SK-N-SH (cell line): Measurements from ENCODE around the gene SPATA16.

ENCODE experiments used
- EP300 ChIP-seq, 2 experiments: IDR thresholded peaks; 2 replicates each; pipeline versions ENCODE4 v1.4.0 to v1.6.1; 2012; ENCODE audit warnings: borderline replicate concordance in 1 of 2, low read depth in 1 of 2, low read length in 1 of 2
- EZH2phosphoT487 ChIP-seq: fragments of 200-600 bp; sonication (generic); IDR thresholded peaks from 2 replicates; pipeline ENCODE4 v1.6.1; 2017; ENCODE audit warnings: low read depth, mixed run types, mild to moderate bottlenecking, antibody characterized with exemption, moderate library complexity, borderline replicate concordance
- FOXJ3 ChIP-seq: sonication (generic); formaldehyde crosslinking; IDR thresholded peaks from 2 replicates; pipeline ENCODE4 v1.5.1; 2020; ENCODE audit warnings: mild to moderate bottlenecking, missing genetic modification reagents
- GABPA ChIP-seq: IDR thresholded peaks from 2 replicates; pipeline ENCODE4 v1.4.0; 2012; ENCODE audit warnings: low read depth, mild to moderate bottlenecking
- JUND ChIP-seq: IDR thresholded peaks from 2 replicates; pipeline ENCODE4 v1.4.0; 2012
- RAD21 ChIP-seq: IDR thresholded peaks from 2 replicates; pipeline ENCODE4 v1.6.1; 2012; ENCODE audit warnings: mild to moderate bottlenecking, low read length
- RFX5 ChIP-seq: IDR thresholded peaks from 2 replicates; pipeline ENCODE4 v1.6.1; 2012; ENCODE audit warnings: mild to moderate bottlenecking, improper control_type of control experiment, low read length
- YY1 ChIP-seq: IDR thresholded peaks from 2 replicates; pipeline ENCODE4 v1.4.0; 2012; ENCODE audit warnings: low read depth, mild to moderate bottlenecking
- TF ChIP-seq, protein P1 (sequence below): fragments of 200-600 bp; sonication (generic); IDR thresholded peaks from 2 replicates; pipeline ENCODE4 v1.6.1; 2017; ENCODE audit warnings: antibody characterized with exemption, mild to moderate bottlenecking, moderate library complexity
- TF ChIP-seq, protein P2 (sequence below): IDR thresholded peaks from 2 replicates; pipeline ENCODE4 v1.4.0; 2012; ENCODE audit warnings: low read depth, borderline replicate concordance
- TF ChIP-seq, protein P3 (sequence below): IDR thresholded peaks from 2 replicates; pipeline ENCODE4 v1.6.1; 2012; ENCODE audit warnings: mild to moderate bottlenecking, low read depth, low read length, moderate library complexity
- TF ChIP-seq, protein P4 (sequence below): IDR thresholded peaks from 2 replicates; pipeline ENCODE4 v1.4.0; 2012; ENCODE audit warnings: low read depth

DNA sequence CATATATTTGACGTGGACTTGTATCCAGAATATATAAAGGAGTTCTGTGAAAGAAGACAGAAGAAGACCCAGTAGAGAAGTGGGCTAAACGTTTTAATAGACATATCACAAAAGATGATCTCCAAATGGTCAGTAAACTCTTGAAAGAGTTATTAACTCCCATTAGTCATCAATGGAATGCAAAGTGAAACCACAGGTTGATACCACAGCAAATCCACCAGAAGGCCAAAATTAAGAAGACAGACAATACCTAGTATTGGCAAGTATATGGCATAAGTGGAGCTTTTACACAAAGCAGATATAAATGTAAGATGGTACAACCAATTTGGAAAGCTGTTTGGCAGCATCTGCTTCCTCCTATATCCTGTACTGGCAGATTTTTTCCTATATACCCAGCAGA is 6.0 kb downstream of the SPATA16 start:
- TF ChIP-seq, protein P1, sequence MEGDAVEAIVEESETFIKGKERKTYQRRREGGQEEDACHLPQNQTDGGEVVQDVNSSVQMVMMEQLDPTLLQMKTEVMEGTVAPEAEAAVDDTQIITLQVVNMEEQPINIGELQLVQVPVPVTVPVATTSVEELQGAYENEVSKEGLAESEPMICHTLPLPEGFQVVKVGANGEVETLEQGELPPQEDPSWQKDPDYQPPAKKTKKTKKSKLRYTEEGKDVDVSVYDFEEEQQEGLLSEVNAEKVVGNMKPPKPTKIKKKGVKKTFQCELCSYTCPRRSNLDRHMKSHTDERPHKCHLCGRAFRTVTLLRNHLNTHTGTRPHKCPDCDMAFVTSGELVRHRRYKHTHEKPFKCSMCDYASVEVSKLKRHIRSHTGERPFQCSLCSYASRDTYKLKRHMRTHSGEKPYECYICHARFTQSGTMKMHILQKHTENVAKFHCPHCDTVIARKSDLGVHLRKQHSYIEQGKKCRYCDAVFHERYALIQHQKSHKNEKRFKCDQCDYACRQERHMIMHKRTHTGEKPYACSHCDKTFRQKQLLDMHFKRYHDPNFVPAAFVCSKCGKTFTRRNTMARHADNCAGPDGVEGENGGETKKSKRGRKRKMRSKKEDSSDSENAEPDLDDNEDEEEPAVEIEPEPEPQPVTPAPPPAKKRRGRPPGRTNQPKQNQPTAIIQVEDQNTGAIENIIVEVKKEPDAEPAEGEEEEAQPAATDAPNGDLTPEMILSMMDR = no peak
- TF ChIP-seq, protein P2, sequence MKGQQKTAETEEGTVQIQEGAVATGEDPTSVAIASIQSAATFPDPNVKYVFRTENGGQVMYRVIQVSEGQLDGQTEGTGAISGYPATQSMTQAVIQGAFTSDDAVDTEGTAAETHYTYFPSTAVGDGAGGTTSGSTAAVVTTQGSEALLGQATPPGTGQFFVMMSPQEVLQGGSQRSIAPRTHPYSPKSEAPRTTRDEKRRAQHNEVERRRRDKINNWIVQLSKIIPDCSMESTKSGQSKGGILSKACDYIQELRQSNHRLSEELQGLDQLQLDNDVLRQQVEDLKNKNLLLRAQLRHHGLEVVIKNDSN = no peak
- TF ChIP-seq RFX5 (no peak), YY1 (no peak), FOXJ3 (CRISPR knock-in tag) (no peak), RAD21 (no peak), EZH2phosphoT487 (no peak), JUND (no peak), GABPA (no peak), EP300 (IDR thresholded peaks at IDR 0.05; ENCODE audit: borderline replicate concordance in 1 of 2, low read depth in 1 of 2, low read length in 1 of 2) (no peak)
- TF ChIP-seq, protein P3, sequence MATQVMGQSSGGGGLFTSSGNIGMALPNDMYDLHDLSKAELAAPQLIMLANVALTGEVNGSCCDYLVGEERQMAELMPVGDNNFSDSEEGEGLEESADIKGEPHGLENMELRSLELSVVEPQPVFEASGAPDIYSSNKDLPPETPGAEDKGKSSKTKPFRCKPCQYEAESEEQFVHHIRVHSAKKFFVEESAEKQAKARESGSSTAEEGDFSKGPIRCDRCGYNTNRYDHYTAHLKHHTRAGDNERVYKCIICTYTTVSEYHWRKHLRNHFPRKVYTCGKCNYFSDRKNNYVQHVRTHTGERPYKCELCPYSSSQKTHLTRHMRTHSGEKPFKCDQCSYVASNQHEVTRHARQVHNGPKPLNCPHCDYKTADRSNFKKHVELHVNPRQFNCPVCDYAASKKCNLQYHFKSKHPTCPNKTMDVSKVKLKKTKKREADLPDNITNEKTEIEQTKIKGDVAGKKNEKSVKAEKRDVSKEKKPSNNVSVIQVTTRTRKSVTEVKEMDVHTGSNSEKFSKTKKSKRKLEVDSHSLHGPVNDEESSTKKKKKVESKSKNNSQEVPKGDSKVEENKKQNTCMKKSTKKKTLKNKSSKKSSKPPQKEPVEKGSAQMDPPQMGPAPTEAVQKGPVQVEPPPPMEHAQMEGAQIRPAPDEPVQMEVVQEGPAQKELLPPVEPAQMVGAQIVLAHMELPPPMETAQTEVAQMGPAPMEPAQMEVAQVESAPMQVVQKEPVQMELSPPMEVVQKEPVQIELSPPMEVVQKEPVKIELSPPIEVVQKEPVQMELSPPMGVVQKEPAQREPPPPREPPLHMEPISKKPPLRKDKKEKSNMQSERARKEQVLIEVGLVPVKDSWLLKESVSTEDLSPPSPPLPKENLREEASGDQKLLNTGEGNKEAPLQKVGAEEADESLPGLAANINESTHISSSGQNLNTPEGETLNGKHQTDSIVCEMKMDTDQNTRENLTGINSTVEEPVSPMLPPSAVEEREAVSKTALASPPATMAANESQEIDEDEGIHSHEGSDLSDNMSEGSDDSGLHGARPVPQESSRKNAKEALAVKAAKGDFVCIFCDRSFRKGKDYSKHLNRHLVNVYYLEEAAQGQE = no peak
- TF ChIP-seq, protein P4, sequence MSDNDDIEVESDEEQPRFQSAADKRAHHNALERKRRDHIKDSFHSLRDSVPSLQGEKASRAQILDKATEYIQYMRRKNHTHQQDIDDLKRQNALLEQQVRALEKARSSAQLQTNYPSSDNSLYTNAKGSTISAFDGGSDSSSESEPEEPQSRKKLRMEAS = no peak
